HepG2 (cell line): ENCODE measurements around the gene CPEB3. TPM values are rescaled to one million over a fixed set of nuclear protein-coding genes. Genes with fewer than 3 reads are reported as not detected.
A peak's percentile ranks its signal among the peaks of the same experiment; 100 is the strongest.

ENCODE experiments used
- BRD4 ChIP-seq: sonication (generic); formaldehyde crosslinking; IDR thresholded peaks from 2 replicates; pipeline ENCODE4 v1.4.0; 2020; ENCODE audit warnings: missing genetic modification reagents
- CENPX ChIP-seq: sonication (generic); formaldehyde crosslinking; IDR thresholded peaks from 2 replicates; pipeline ENCODE4 v1.9.0; 2021; ENCODE audit warnings: mild to moderate bottlenecking, missing genetic modification reagents, moderate library complexity
- DDIT3 ChIP-seq: sonication (generic); formaldehyde crosslinking; IDR thresholded peaks from 2 replicates; pipeline ENCODE4 v1.4.0; 2020; ENCODE audit warnings: mild to moderate bottlenecking, missing genetic modification reagents
- EHMT2 ChIP-seq: fragments of 200-600 bp; sonication (generic); IDR thresholded peaks from 2 replicates; pipeline ENCODE4 v1.7.0; 2017; ENCODE audit warnings: antibody characterized with exemption, low read depth, low read length, borderline replicate concordance
- GPBP1L1 ChIP-seq: sonication (generic); formaldehyde crosslinking; IDR thresholded peaks from 2 replicates; pipeline ENCODE4 v1.5.0; 2020; ENCODE audit warnings: mild to moderate bottlenecking, missing genetic modification reagents
- HOXA3 ChIP-seq: sonication (generic); formaldehyde crosslinking; IDR thresholded peaks from 2 replicates; pipeline ENCODE4 v1.5.0; 2020; ENCODE audit warnings: missing genetic modification reagents
- KAT8 ChIP-seq: IDR thresholded peaks from 2 replicates; pipeline ENCODE4 v1.6.1; 2016; ENCODE audit warnings: missing genetic modification reagents, missing compliant biosample characterization
- KDM4B ChIP-seq: sonication (generic); formaldehyde crosslinking; IDR thresholded peaks from 2 replicates; pipeline ENCODE4 v1.4.0; 2020; ENCODE audit warnings: missing genetic modification reagents
- KLF12 ChIP-seq: sonication (generic); formaldehyde crosslinking; IDR thresholded peaks from 2 replicates; pipeline ENCODE4 v1.4.0; 2020; ENCODE audit warnings: missing genetic modification reagents, borderline replicate concordance
- NFE2 ChIP-seq: sonication (generic); formaldehyde crosslinking; IDR thresholded peaks from 2 replicates; pipeline ENCODE4 v1.4.0; 2020; ENCODE audit warnings: missing genetic modification reagents
- RBM39 ChIP-seq: fragments of 200-400 bp; formaldehyde crosslinking; IDR thresholded peaks from one replicate; pipeline ENCODE4 v1.6.1; 2018; ENCODE audit warnings: antibody characterized with exemption, mild to moderate bottlenecking, low read depth, low read length; ENCODE audit not compliant: poor library complexity, severe bottlenecking
- SRSF4 ChIP-seq: fragments of 200-400 bp; formaldehyde crosslinking; IDR thresholded peaks from one replicate; pipeline ENCODE4 v1.6.1; 2018; ENCODE audit warnings: mild to moderate bottlenecking, low read depth, low read length, moderate library complexity; ENCODE audit not compliant: poor library complexity, severe bottlenecking
- SSRP1 ChIP-seq: IDR thresholded peaks from 2 replicates; pipeline ENCODE4 v1.6.1; 2016; ENCODE audit warnings: control low read depth
- ZBTB46 ChIP-seq: sonication (generic); formaldehyde crosslinking; IDR thresholded peaks from 2 replicates; pipeline ENCODE4 v1.4.0; 2020; ENCODE audit warnings: mild to moderate bottlenecking, missing genetic modification reagents, borderline replicate concordance
- ZNF350 ChIP-seq: sonication (generic); formaldehyde crosslinking; IDR thresholded peaks from 2 replicates; pipeline ENCODE4 v1.4.0; 2020; ENCODE audit warnings: mild to moderate bottlenecking, low read depth, missing genetic modification reagents, borderline replicate concordance
- ZNF496 ChIP-seq: sonication (generic); formaldehyde crosslinking; IDR thresholded peaks from 2 replicates; pipeline ENCODE4 v1.8.1; 2023; ENCODE audit warnings: mild to moderate bottlenecking, moderate library complexity, missing genetic modification reagents; ENCODE audit not compliant: insufficient replicate concordance
- ZSCAN31 ChIP-seq: sonication (generic); formaldehyde crosslinking; IDR thresholded peaks from 2 replicates; pipeline ENCODE4 v1.5.0; 2020; ENCODE audit warnings: low read depth, mild to moderate bottlenecking, missing genetic modification reagents
- polyA plus RNA-seq, 8 experiments: library from polyadenylated mRNA; depleted of rRNA in 3 of 8; stranded (reverse) in 7 of 8; unstranded in 1 of 8; fragments of >200 nt; fragmentation: Illumina TruSeq in 4 of 8; extraction: Trizol in 4 of 8; gene quantifications; 2 replicates each; pipeline versions ENCODE4 v1.2.1 to v1.2.3, GENCODE V29; 2011 to 2016; ENCODE audit warnings: low read depth in 4 of 8, missing spikeins in 1 of 8, mixed read lengths in 1 of 8; ENCODE audit not compliant: insufficient read depth in 1 of 8
- total RNA-seq, 5 experiments: library from RNA; depleted of rRNA; stranded (reverse); fragments of >200 nt; fragmentation: Illumina TruSeq; extraction: Trizol; gene quantifications; 2 replicates each; pipeline ENCODE4 v1.2.3, GENCODE V29; 2016; ENCODE audit warnings: low read depth in 1 of 5
- TF ChIP-seq, protein P1 (sequence below): IDR thresholded peaks from 2 replicates; pipeline ENCODE4 v1.6.1; 2016; ENCODE audit warnings: missing compliant biosample characterization, missing genetic modification reagents, borderline replicate concordance
- TF ChIP-seq, protein P2 (sequence below): sonication (generic); formaldehyde crosslinking; IDR thresholded peaks from 2 replicates; pipeline ENCODE4 v1.4.0; 2020; ENCODE audit warnings: missing genetic modification reagents, borderline replicate concordance
- TF ChIP-seq, protein P3 (sequence below): sonication (generic); formaldehyde crosslinking; IDR thresholded peaks from 2 replicates; pipeline ENCODE4 v1.4.0; 2020; ENCODE audit warnings: mild to moderate bottlenecking, low read depth, missing genetic modification reagents

The CPEB3 gene
- total and polyA plus RNA-seq, 2 of the 13 experiments (the other 11 are each of a cell fraction or from before 2014, with no cell fraction given), result 0.66 to 0.70 TPM

GRCh38 chr10:92239600-92240288 is 51.1 kb downstream of the CPEB3 start (continued):
- TF ChIP-seq, protein P1, sequence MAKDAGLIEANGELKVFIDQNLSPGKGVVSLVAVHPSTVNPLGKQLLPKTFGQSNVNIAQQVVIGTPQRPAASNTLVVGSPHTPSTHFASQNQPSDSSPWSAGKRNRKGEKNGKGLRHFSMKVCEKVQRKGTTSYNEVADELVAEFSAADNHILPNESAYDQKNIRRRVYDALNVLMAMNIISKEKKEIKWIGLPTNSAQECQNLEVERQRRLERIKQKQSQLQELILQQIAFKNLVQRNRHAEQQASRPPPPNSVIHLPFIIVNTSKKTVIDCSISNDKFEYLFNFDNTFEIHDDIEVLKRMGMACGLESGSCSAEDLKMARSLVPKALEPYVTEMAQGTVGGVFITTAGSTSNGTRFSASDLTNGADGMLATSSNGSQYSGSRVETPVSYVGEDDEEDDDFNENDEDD (CRISPR knock-in tag), result no peak
- TF ChIP-seq ZNF496 (no peak), ZSCAN31 (CRISPR knock-in tag) (peak; percentile 65; the same call in 1 of the 2 replicates), DDIT3 (CRISPR knock-in tag) (no peak), GPBP1L1 (CRISPR knock-in tag) (no peak), ZBTB46 (CRISPR knock-in tag) (no peak), NFE2 (CRISPR knock-in tag) (no peak), SRSF4 (no peak), CENPX (CRISPR knock-in tag) (no peak), KLF12 (CRISPR knock-in tag) (peak; percentile 52; the same call in 1 of the 2 replicates), BRD4 (no peak), ZNF350 (0 out of 2 replicates have a peak, but pooled peaks have one; percentile 7), SSRP1 (CRISPR knock-in tag) (no peak), HOXA3 (CRISPR knock-in tag) (peak; percentile 27; the same call in 1 of the 2 replicates), RBM39 (no peak), KAT8 (CRISPR knock-in tag) (no peak), KDM4B (CRISPR knock-in tag) (no peak), EHMT2 (no peak)
- TF ChIP-seq, protein P2, sequence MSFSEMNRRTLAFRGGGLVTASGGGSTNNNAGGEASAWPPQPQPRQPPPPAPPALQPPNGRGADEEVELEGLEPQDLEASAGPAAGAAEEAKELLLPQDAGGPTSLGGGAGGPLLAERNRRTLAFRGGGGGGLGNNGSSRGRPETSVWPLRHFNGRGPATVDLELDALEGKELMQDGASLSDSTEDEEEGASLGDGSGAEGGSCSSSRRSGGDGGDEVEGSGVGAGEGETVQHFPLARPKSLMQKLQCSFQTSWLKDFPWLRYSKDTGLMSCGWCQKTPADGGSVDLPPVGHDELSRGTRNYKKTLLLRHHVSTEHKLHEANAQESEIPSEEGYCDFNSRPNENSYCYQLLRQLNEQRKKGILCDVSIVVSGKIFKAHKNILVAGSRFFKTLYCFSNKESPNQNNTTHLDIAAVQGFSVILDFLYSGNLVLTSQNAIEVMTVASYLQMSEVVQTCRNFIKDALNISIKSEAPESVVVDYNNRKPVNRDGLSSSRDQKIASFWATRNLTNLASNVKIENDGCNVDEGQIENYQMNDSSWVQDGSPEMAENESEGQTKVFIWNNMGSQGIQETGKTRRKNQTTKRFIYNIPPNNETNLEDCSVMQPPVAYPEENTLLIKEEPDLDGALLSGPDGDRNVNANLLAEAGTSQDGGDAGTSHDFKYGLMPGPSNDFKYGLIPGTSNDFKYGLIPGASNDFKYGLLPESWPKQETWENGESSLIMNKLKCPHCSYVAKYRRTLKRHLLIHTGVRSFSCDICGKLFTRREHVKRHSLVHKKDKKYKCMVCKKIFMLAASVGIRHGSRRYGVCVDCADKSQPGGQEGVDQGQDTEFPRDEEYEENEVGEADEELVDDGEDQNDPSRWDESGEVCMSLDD (CRISPR knock-in tag), result no peak
- TF ChIP-seq, protein P3, sequence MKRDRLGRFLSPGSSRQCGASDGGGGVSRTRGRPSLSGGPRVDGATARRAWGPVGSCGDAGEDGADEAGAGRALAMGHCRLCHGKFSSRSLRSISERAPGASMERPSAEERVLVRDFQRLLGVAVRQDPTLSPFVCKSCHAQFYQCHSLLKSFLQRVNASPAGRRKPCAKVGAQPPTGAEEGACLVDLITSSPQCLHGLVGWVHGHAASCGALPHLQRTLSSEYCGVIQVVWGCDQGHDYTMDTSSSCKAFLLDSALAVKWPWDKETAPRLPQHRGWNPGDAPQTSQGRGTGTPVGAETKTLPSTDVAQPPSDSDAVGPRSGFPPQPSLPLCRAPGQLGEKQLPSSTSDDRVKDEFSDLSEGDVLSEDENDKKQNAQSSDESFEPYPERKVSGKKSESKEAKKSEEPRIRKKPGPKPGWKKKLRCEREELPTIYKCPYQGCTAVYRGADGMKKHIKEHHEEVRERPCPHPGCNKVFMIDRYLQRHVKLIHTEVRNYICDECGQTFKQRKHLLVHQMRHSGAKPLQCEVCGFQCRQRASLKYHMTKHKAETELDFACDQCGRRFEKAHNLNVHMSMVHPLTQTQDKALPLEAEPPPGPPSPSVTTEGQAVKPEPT (CRISPR knock-in tag), result no peak
